Upper lobe of right lung (tissue), 1 donor: ENCODE data around the gene ARHGAP31. TPM values are rescaled to one million over a fixed set of nuclear protein-coding genes. Genes with fewer than 3 reads are reported as not detected.
A peak's percentile ranks its signal among the peaks of the same experiment; 100 is the strongest.

ENCODE experiments used
- ATAC-seq: fragments of 200-7000 bp; cut with Tn5 transposase; one replicate; pipeline ENCODE4 v1.9.1; 2020; ENCODE audit warnings: mild to moderate bottlenecking, moderate library complexity
- DNase-seq: peaks from one replicate; pipeline ENCODE4 v3.0.0-alpha.2; 2020
- H3K27ac ChIP-seq: fragments of 200-600 bp; one replicate; pipeline ENCODE4 v1.8.0; 2022
- H3K27me3 ChIP-seq: fragments of 200-600 bp; one replicate; pipeline ENCODE4 v1.8.0; 2022; ENCODE audit warnings: mild to moderate bottlenecking
- H3K36me3 ChIP-seq: fragments of 200-600 bp; one replicate; pipeline ENCODE4 v1.8.0; 2022
- H3K4me1 ChIP-seq: fragments of 200-600 bp; one replicate; pipeline ENCODE4 v1.8.0; 2022
- H3K4me3 ChIP-seq: fragments of 200-600 bp; one replicate; pipeline ENCODE4 v1.8.0; 2022; ENCODE audit warnings: mild to moderate bottlenecking
- H3K9me3 ChIP-seq: fragments of 200-600 bp; one replicate; pipeline ENCODE4 v1.8.0; 2022
- CTCF ChIP-seq: fragments of 200-600 bp; IDR thresholded peaks from one replicate; pipeline ENCODE4 v1.8.0; 2022; ENCODE audit warnings: antibody characterized with exemption
- intact Hi-C: fragments of 100-400 bp; cut with DNase I; formaldehyde crosslinking; loops from one replicate; pipeline ENCODE4 v1.11.0; 2022
- total RNA-seq: library from RNA; stranded (reverse); fragmentation: NEBNext Ultra II Directional; extraction: Animal tissue kit (Norgen Biotek cat#: 25700); gene quantifications from one replicate; pipeline ENCODE4 v1.2.1, GENCODE V29; 2021
- donor health status: DM: no; HTN: yes; CAD: no; lungs with severe emphysema.

The ARHGAP31 gene
- total RNA-seq, 1 donor from 2014 or later: 117 TPM

DNA sequence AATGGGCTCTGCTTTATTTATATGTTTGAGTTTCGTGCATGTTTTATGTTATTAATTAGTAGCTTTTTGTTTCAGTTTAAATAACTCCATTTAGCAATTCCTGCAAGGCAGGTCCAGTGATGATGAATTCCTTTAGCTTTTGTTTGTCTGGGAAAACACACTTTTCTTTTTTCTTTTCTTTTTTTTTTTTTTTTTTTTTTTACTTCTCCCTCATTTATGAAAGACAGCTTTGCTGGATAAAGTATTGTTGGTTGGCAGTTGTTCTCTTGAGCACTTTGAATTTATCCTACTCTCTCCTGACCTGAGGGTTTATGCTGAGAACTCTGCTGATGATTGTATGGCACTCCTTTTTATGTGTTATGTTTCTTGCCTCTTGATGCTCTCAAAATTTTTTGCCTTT, 133.5 kb downstream of the ARHGAP31 start:
- H3K4me3 ChIP-seq: no peak overlapping the region
- intact Hi-C loops: no loop called here
- H3K9me3 ChIP-seq: peaks cover 34% of the 10 kb centered on the region
- H3K4me1 ChIP-seq: no peaks in the 10 kb centered on the region
- DNase-seq (no peak), ATAC-seq (no peak)
- H3K36me3 ChIP-seq: peaks cover 36% of the 10 kb centered on the region
- no peak overlapping the region for H3K27ac ChIP-seq
- no peak for TF ChIP-seq CTCF
- H3K27me3 ChIP-seq: no peaks in the 10 kb centered on the region

- H3K36me3 ChIP-seq: peaks cover 45% of the 10 kb centered on the region
- no peaks in the 10 kb centered on the region for H3K4me1 ChIP-seq
- no peak overlapping the region for H3K27ac ChIP-seq
- no peak for DNase-seq
- ATAC-seq: no peak
- H3K9me3 ChIP-seq: peaks cover 34% of the 10 kb centered on the region
- intact Hi-C loops: no loop called here
- no peaks in the 10 kb centered on the region for H3K27me3 ChIP-seq
- no peak overlapping the region for H3K4me3 ChIP-seq
- TF ChIP-seq CTCF: no peak
Observed at GRCh38 chr3:119428538-119428937, 134.4 kb downstream of the ARHGAP31 start.

GRCh38 chr3:119433613-119434325, 139.6 kb downstream of the ARHGAP31 start:
- no peak for TF ChIP-seq CTCF
- peak overlapping the region; percentile 8 for H3K27ac ChIP-seq
- H3K36me3 ChIP-seq: peaks cover 90% of the 10 kb centered on the region
- no peak for DNase-seq
- ATAC-seq: peak; percentile 84
- no peaks in the 10 kb centered on the region for H3K9me3 ChIP-seq
- H3K4me1 ChIP-seq: no peaks in the 10 kb centered on the region
- H3K27me3 ChIP-seq: no peaks in the 10 kb centered on the region
- no peak overlapping the region for H3K4me3 ChIP-seq
- intact Hi-C loops: no loop called here

- ATAC-seq (no peak), DNase-seq (no peak)
- intact Hi-C loops: no loop called here
- Histone ChIP-seq H3K9me3 (no peaks in the 10 kb centered on the region), H3K36me3 (peaks cover 82% of the 10 kb centered on the region), H3K4me3 (no peak overlapping the region), H3K4me1 (no peaks in the 10 kb centered on the region), H3K27me3 (no peaks in the 10 kb centered on the region), H3K27ac (peak overlapping the region; percentile 8)
- TF ChIP-seq CTCF: no peak
Observed at GRCh38 chr3:119434703-119435102, 140.5 kb downstream of the ARHGAP31 start.

- intact Hi-C loops: no loop called here
- Histone ChIP-seq H3K4me3 (no peak overlapping the region), H3K9me3 (no peaks in the 10 kb centered on the region), H3K27me3 (no peaks in the 10 kb centered on the region), H3K27ac (no peak overlapping the region), H3K36me3 (peaks cover 74% of the 10 kb centered on the region), H3K4me1 (no peaks in the 10 kb centered on the region)
- no peak for DNase-seq
- no peak for TF ChIP-seq CTCF
- peak; percentile 68 for ATAC-seq
Observed at GRCh38 chr3:119436977-119437376, 142.8 kb downstream of the ARHGAP31 start.
